ENCODE measurements around the gene REST.

- TF ChIP-seq, protein P1, sequence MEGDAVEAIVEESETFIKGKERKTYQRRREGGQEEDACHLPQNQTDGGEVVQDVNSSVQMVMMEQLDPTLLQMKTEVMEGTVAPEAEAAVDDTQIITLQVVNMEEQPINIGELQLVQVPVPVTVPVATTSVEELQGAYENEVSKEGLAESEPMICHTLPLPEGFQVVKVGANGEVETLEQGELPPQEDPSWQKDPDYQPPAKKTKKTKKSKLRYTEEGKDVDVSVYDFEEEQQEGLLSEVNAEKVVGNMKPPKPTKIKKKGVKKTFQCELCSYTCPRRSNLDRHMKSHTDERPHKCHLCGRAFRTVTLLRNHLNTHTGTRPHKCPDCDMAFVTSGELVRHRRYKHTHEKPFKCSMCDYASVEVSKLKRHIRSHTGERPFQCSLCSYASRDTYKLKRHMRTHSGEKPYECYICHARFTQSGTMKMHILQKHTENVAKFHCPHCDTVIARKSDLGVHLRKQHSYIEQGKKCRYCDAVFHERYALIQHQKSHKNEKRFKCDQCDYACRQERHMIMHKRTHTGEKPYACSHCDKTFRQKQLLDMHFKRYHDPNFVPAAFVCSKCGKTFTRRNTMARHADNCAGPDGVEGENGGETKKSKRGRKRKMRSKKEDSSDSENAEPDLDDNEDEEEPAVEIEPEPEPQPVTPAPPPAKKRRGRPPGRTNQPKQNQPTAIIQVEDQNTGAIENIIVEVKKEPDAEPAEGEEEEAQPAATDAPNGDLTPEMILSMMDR (IDR thresholded peaks at IDR 0.05; ENCODE audit: insufficient read depth, low read length) = no peak
- TF ChIP-seq POLR2AphosphoS5 (IDR thresholded peaks at IDR 0.05; ENCODE audit: low read depth) (no peak), REST (IDR thresholded peaks at IDR 0.05; ENCODE audit: insufficient replicate concordance, low read depth) (no peak)
Observed at GRCh38 chr4:56863441-56864139, 44.1 kb upstream of the REST start.

All from HL-60 (cell line).